ENCODE measurements around the gene RDH8. TPM values are rescaled to one million over a fixed set of nuclear protein-coding genes. Genes with fewer than 3 reads are reported as not detected.

The RDH8 gene
- total and polyA plus RNA-seq, 10 of the 15 experiments (the other 5 are each of a cell fraction or from before 2014, with no cell fraction given) = 0.04 to 0.58 (median 0.05) TPM; not detected in 7

DNA sequence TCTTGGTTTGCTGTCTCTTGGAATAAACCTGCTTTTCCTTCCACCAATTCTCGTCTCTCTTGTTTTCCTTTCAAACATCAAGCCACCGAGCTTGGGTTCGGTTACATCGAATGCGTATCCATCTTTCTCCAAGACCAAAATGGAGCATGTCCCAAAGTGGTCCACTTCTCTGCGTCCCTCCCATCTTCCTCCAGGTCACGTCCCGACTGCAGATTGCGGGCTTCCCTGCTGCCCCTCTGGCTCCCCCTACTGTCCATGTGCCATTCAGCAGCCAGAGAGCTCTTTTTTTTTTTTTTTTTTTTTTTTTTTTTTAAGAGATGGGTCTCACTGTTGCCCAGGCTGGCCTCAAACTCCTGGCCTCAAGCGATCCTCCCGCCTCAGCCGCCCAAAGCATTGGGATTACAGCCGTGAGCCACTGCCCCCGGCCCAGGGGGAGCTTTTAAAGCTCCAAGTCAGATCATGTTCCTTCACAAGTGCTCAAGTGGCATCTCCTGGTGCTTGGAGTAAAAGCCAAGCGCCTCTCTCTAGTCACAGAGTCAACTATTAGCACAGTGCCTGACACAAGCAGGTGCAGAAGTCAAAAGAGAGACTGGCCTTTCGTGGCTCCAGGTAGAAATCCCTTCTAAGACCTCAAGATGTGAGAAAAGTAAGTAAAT lies 13.0 kb upstream of the RDH8 start:
- Histone ChIP-seq H3K4me2 (ENCODE audit: control insufficient read depth, insufficient read depth) (0 out of 2 replicates have a peak overlapping the region, but pooled peaks have one; percentile 9), H3K4me1 (ENCODE audit: control insufficient read depth, insufficient read depth, low read length) (peaks cover under 1% of the 10 kb centered on the region; the same call in 1 of the 2 replicates), H3K27ac (ENCODE audit: control insufficient read depth, insufficient read depth) (no peak overlapping the region), H2AFZ (ENCODE audit: control insufficient read depth, low read depth, low read length) (no peak overlapping the region), H3K79me2 (ENCODE audit: control insufficient read depth, insufficient read depth, low read length) (no peaks in the 10 kb centered on the region), H4K20me1 (ENCODE audit: control insufficient read depth, insufficient read depth) (no peaks in the 10 kb centered on the region), H3K4me3 (no peak overlapping the region), H3K9me3 (replicated peaks; ENCODE audit: control insufficient read depth, insufficient read depth, low read length) (no peaks in the 10 kb centered on the region; the same call in 2 of the 3 replicates), H3K27me3 (replicated peaks in 1 of 2; ENCODE audit: control insufficient read depth in 2 of 2, insufficient read depth in 2 of 2, low read length in 1 of 2) (no peaks in the 10 kb centered on the region), H3K9ac (ENCODE audit: control insufficient read depth, insufficient read depth, low read length) (no peak overlapping the region), H3K36me3 (ENCODE audit: control insufficient read depth in 2 of 2, insufficient read depth in 2 of 2, low read length in 1 of 2) (no peaks in the 10 kb centered on the region)
- in situ Hi-C loops (cut with MboI) = no loop called here
- 7% methylated on average over 16 of the region's 16 CpGs for WGBS (ENCODE audit: insufficient coverage, insufficient replicate concordance, low lambda C conversion rate, missing lambda C conversion rate)
- CTCF ChIA-PET = interaction anchor here (0.6 to 4.3 kb wide), 31 partner anchors 8 to 727 kb away, joined by 3 to 60 read pairs (median 5); partner anchors contain the start of genes COL5A3 and OLFM2
- no TSS peak for BruUV-seq (replicated peaks)
- ATAC-seq (peak; percentile 42; the same call in 2 of the 3 replicates), FAIRE-seq (no peak), DNase-seq (ENCODE audit: low read depth, low spot score) (no peak)
- intact Hi-C loops (cut with micrococcal nuclease; ENCODE audit: unreplicated experiment) = loop anchor here (2.0 kb wide), 1 partner anchor 65 kb away; no protein-coding TSS in a partner anchor
- SMC1A ChIA-PET (ENCODE audit: uncharacterized antibody, unreplicated experiment) = interaction anchor here (0.6 to 2.0 kb wide), 5 partner anchors 27 to 69 kb away, joined by 3 to 8 read pairs (median 4); no protein-coding TSS in a partner anchor
- RAD21 ChIA-PET (ENCODE audit: unreplicated experiment) = interaction anchor here (0.6 to 2.6 kb wide), 7 partner anchors 12 to 189 kb away, joined by 3 to 19 read pairs (median 4); no protein-coding TSS in a partner anchor
- POLR2A ChIA-PET = interaction anchor here (0.6 kb wide), 1 partner anchor 17 kb away, joined by 3 read pairs; no protein-coding TSS in a partner anchor
- TF ChIP-seq, protein P1, sequence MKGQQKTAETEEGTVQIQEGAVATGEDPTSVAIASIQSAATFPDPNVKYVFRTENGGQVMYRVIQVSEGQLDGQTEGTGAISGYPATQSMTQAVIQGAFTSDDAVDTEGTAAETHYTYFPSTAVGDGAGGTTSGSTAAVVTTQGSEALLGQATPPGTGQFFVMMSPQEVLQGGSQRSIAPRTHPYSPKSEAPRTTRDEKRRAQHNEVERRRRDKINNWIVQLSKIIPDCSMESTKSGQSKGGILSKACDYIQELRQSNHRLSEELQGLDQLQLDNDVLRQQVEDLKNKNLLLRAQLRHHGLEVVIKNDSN (IDR thresholded peaks at IDR 0.05; ENCODE audit: borderline replicate concordance, extremely low read length, insufficient read depth, low read depth, low read length) = no peak
- TF ChIP-seq HCFC1 (IDR thresholded peaks at IDR 0.05; ENCODE audit: low read length) (no peak), IRF4 (IDR thresholded peaks at IDR 0.05; ENCODE audit: low read depth, low read length) (no peak), SIX5 (IDR thresholded peaks at IDR 0.05; ENCODE audit: low read depth, low read length, severe bottlenecking) (no peak), SMARCA5 (IDR thresholded peaks at IDR 0.05) (0 out of 2 replicates have a peak, but pooled peaks have one; percentile 27), SP1 (IDR thresholded peaks at IDR 0.05; ENCODE audit: low read depth, low read length) (no peak), BHLHE40 (IDR thresholded peaks at IDR 0.05; ENCODE audit: borderline replicate concordance in 1 of 2, low read depth in 2 of 2, low read length in 1 of 2) (peak; percentile 25 to 35; a peak in 1 of 4 replicates), TBL1XR1 (IDR thresholded peaks at IDR 0.05; ENCODE audit: low read depth, low read length) (no peak), MTA3 (IDR thresholded peaks at IDR 0.05; ENCODE audit: borderline replicate concordance, low read length) (no peak), TCF3 (IDR thresholded peaks at IDR 0.05; ENCODE audit: borderline replicate concordance, insufficient read depth, low read depth, low read length) (no peak), CBFB (IDR thresholded peaks at IDR 0.05; ENCODE audit: low read depth) (no peak), GATAD2B (conservative IDR thresholded peaks at IDR 0.05; ENCODE audit: low read depth) (no peak)
- TF ChIP-seq, protein P2, sequence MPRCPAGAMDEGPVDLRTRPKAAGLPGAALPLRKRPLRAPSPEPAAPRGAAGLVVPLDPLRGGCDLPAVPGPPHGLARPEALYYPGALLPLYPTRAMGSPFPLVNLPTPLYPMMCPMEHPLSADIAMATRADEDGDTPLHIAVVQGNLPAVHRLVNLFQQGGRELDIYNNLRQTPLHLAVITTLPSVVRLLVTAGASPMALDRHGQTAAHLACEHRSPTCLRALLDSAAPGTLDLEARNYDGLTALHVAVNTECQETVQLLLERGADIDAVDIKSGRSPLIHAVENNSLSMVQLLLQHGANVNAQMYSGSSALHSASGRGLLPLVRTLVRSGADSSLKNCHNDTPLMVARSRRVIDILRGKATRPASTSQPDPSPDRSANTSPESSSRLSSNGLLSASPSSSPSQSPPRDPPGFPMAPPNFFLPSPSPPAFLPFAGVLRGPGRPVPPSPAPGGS (IDR thresholded peaks at IDR 0.05; ENCODE audit: borderline replicate concordance, insufficient read depth, low read depth, low read length, poor library complexity, severe bottlenecking) = no peak
- TF ChIP-seq, protein P3, sequence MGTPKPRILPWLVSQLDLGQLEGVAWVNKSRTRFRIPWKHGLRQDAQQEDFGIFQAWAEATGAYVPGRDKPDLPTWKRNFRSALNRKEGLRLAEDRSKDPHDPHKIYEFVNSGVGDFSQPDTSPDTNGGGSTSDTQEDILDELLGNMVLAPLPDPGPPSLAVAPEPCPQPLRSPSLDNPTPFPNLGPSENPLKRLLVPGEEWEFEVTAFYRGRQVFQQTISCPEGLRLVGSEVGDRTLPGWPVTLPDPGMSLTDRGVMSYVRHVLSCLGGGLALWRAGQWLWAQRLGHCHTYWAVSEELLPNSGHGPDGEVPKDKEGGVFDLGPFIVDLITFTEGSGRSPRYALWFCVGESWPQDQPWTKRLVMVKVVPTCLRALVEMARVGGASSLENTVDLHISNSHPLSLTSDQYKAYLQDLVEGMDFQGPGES (IDR thresholded peaks at IDR 0.05) = no peak
- TF ChIP-seq, protein P4, sequence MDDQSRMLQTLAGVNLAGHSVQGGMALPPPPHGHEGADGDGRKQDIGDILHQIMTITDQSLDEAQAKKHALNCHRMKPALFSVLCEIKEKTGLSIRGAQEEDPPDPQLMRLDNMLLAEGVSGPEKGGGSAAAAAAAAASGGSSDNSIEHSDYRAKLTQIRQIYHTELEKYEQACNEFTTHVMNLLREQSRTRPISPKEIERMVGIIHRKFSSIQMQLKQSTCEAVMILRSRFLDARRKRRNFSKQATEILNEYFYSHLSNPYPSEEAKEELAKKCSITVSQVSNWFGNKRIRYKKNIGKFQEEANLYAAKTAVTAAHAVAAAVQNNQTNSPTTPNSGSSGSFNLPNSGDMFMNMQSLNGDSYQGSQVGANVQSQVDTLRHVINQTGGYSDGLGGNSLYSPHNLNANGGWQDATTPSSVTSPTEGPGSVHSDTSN (IDR thresholded peaks at IDR 0.05; ENCODE audit: insufficient replicate concordance, low read depth, low read length) = no peak
- TF ChIP-seq, protein P5, sequence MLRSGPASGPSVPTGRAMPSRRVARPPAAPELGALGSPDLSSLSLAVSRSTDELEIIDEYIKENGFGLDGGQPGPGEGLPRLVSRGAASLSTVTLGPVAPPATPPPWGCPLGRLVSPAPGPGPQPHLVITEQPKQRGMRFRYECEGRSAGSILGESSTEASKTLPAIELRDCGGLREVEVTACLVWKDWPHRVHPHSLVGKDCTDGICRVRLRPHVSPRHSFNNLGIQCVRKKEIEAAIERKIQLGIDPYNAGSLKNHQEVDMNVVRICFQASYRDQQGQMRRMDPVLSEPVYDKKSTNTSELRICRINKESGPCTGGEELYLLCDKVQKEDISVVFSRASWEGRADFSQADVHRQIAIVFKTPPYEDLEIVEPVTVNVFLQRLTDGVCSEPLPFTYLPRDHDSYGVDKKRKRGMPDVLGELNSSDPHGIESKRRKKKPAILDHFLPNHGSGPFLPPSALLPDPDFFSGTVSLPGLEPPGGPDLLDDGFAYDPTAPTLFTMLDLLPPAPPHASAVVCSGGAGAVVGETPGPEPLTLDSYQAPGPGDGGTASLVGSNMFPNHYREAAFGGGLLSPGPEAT (IDR thresholded peaks at IDR 0.05; ENCODE audit: low read depth) = no peak

Measured in GM12878 (cell line).